ENCODE measurements around the gene KCNK4.

Gene KCNK4

DNA sequence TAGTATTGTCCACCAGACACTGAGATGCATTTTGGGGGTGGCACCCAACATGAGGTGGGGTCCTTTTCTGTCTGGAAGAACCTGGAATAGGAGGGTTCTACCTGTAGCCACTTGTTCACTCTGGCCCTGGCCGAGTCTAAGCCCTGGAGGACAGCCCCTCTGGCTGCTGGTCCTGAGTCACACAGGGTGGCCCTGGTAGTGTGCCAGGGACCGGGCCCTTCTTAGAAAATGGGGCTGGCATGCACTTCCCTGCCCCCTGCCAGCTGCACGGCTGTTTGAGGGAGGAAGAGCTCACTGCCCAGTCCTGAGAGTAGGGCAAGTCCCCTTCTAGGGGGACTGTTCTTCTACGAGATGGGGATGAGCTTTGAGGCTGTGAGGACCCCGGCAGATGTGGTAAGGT, 37.6 kb upstream of the KCNK4 start:
- no peak for DNase-seq (ENCODE audit: low read depth in 2 of 2)

- DNase-seq (ENCODE audit: low read depth in 2 of 2): no peak
Observed at GRCh38 chr11:64254326-64254725, 36.8 kb upstream of the KCNK4 start.

- DNase-seq (ENCODE audit: low read depth in 2 of 2): no peak
Observed at GRCh38 chr11:64255135-64256128, 35.7 kb upstream of the KCNK4 start.

DNA sequence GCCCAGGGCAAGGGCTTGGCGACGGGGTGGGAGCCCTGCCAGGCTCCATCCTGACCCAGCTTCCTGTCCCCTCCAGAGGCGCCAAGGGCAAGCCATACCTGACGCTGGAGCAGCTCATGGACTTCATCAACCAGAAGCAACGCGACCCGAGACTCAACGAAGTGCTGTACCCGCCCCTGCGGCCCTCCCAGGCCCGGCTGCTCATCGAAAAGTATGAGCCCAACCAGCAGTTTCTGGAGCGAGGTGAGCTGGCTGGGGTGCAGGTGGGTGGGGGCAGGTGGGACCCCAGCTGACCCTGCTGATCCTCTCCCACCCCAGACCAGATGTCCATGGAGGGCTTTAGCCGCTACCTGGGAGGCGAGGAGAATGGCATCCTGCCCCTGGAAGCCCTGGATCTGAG, 34.8 kb upstream of the KCNK4 start:
- no peak for DNase-seq (ENCODE audit: low read depth in 2 of 2)

GRCh38 chr11:64258356-64258755, 32.7 kb upstream of the KCNK4 start:
- no peak for DNase-seq (ENCODE audit: low read depth in 2 of 2)

- DNase-seq (ENCODE audit: low read depth in 2 of 2): no peak
Observed at GRCh38 chr11:64258946-64259532, 32.1 kb upstream of the KCNK4 start.

GRCh38 chr11:64259533-64260067, 31.5 kb upstream of the KCNK4 start:
- DNase-seq (ENCODE audit: low read depth in 2 of 2): no peak

DNA sequence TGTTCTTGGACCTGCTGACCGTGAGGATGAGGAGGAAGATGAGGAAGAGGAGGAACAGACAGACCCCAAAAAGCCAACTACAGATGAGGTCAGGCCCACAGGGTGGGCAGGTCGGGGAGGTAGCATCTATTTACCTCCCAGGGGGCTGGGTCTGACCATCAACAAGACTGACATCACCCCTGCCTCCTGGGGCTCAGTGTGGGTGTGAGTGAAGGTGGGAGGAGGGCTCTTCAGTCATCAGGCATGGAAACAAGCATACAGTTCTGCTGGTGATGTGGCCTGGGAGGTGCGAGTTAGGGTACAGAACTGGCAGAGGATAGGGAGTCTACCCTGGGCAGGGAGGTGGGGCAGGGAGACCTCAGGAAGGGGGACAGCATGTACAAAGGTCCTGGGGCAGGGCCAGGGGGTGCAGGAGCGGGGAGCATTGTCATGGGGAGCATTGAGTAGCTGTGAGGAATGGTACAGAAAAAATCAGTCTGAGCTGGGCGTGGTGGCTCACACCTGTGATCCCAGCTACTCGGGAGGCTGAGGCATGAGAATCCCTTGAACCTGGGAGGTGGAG, 30.9 kb upstream of the KCNK4 start:
- no peak for DNase-seq (ENCODE audit: low read depth in 2 of 2)

GRCh38 chr11:64261556-64262080, 29.5 kb upstream of the KCNK4 start:
- DNase-seq (ENCODE audit: low read depth in 2 of 2): no peak

DNA sequence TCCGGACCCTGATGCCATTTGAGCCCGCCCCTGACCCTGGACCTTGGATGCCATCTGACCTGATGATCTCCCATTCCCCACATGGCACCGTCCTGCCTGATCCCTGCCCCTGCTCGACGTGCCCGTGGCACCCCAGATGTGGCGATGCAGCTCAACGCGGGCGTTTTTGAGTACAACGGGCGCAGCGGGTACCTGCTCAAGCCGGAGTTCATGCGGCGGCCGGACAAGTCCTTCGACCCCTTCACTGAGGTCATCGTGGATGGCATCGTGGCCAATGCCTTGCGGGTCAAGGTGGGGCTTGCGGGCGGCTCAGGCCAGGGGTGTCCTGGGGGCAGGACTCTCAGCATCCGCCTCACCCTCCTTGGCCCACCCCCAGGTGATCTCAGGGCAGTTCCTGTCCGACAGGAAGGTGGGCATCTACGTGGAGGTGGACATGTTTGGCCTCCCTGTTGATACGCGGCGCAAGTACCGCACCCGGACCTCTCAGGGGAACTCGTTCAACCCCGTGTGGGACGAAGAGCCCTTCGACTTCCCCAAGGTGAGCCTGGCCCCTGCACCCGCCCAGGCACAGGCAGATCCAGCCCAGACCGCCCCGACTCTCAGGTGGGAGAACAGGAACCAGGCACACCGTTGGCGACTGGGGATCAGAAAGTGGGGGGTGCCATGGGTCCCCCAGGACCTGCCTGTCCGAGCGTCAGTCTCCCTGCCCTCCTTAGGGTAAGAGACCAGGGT, 28.7 kb upstream of the KCNK4 start:
- DNase-seq (ENCODE audit: low read depth in 2 of 2): no peak

GRCh38 chr11:64263021-64263946, 27.8 kb upstream of the KCNK4 start:
- DNase-seq (ENCODE audit: low read depth in 2 of 2): no peak

DNA sequence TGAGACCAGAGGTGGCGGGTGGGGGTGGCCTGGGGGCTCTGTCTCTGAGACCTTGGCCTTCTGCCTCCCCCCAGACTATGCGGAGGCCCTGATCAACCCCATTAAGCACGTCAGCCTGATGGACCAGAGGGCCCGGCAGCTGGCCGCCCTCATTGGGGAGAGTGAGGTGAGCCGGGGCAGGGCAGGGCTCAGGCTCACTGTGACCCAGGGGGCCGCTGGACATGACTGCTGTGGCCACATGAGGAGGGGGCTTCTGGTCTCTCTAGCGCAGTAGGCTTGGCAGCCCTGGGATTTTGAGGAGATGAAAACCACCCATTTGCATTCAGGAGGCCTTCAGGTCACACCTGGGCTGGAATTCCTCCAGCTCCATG, 27.2 kb upstream of the KCNK4 start:
- DNase-seq (ENCODE audit: low read depth in 2 of 2): no peak

DNA sequence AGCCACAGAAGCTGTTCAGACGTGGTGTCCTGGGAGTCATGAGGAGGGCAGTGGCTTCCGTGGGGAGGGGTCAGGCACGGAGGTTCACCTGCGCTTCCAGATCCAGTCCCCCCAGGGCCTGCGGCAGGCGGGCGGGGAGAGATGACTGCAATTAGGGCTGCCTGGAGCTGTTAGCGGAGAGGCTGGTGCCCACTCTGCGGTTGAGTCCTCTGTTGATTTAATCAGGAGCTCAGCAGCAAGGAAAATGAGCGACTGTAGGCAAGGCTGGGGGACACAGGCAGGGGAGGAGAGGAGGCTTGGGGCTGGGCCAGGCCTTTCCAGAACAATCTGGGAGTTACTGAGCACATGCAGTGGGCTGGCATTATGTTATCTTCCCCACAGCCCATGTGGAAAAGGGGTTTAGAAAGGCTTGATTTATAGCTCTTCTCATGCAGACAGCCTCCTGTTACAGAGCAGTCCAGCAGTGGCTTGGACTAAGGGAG, 26.7 kb upstream of the KCNK4 start:
- DNase-seq (ENCODE audit: low read depth in 2 of 2): no peak

DNA sequence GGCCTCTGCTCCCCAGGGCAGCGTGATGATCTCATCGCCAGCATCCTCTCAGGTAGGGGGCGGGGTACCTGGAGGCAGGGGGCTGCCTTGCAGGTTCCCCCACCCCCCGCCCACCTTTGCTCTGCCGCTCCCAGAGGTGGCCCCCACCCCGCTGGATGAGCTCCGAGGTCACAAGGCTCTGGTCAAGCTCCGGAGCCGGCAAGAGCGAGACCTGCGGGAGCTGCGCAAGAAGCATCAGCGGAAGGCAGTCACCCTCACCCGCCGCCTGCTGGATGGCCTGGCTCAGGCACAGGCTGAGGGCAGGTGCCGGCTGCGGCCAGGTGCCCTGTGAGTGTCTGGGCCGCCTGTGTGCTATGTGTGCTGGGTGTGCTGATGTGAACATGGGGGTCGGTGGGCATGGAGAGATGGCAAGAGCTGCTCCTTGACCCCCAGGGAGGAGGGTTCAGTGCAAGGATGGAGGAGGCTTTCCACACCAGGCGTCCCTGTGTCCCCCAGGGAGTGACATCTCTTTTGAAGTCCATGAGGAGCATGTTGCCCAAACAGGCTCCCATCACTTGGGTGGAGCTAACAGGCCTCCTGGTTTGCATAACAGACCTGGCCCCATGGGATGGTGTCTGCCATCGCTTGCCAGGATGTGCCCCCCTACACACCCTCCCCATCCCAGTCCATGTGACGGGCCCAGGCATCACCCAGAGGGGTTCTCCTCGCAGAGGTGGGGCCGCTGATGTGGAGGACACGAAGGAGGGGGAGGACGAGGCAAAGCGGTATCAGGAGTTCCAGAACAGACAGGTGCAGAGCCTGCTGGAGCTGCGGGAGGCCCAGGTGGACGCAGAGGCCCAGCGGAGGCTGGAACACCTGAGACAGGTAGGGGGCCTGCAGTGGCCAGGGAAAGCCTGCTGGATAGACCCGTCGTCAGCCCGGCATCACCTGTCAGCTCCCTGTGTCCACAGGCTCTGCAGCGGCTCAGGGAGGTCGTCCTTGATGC, 25.6 kb upstream of the KCNK4 start:
- DNase-seq (ENCODE audit: low read depth in 2 of 2): no peak

GRCh38 chr11:64266339-64266738, 24.8 kb upstream of the KCNK4 start:
- DNase-seq (ENCODE audit: low read depth in 2 of 2): no peak

- no peak for DNase-seq (ENCODE audit: low read depth in 2 of 2)
Observed at GRCh38 chr11:64267207-64267945, 23.7 kb upstream of the KCNK4 start.

GRCh38 chr11:64268025-64268892, 22.8 kb upstream of the KCNK4 start:
- DNase-seq (ENCODE audit: low read depth in 2 of 2): no peak
